Fibroblast of pulmonary artery (primary cell): ENCODE data around the gene KCNK17.

ENCODE experiments used
- DNase-seq: peaks from one replicate; pipeline ENCODE4 v3.0.0-alpha.2; 2010; ENCODE audit warnings: low read depth
- H3K4me3 ChIP-seq: replicated peaks from 2 replicates; pipeline ENCODE4 v1.5.1; 2011; ENCODE audit warnings: low read depth, mild to moderate bottlenecking, control low read depth, low read length, moderate library complexity
- CTCF ChIP-seq: IDR thresholded peaks from 2 replicates; pipeline ENCODE4 v1.5.1; 2011; ENCODE audit warnings: mild to moderate bottlenecking, control low read depth, low read length, inconsistent platforms; ENCODE audit errors: missing control alignments

Gene KCNK17

DNA sequence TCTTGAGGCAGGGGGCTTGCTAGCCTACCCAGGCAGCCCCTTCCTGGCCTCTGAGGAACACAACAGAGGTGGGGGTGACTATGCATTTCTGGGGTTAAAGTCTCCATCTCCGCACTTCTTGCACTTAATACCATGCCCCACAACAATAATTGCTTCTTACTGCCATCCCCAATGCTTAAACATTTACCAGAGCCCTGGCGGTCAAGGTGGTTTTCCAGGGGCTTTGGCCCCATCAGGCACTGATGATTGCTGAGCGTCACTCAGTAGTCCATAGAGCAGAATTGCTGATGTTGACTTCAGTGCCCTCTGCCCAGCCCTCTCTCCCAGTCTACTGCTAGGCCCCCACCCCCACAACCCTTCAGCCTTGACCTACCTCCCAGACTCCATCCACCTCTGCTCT lies 52.5 kb downstream of the KCNK17 start:
- TF ChIP-seq CTCF, result no peak
- no peak overlapping the region for H3K4me3 ChIP-seq
- DNase-seq, result no peak

- H3K4me3 ChIP-seq, result no peak overlapping the region
- TF ChIP-seq CTCF, result no peak
- DNase-seq, result no peak
Observed at GRCh38 chr6:39260953-39261352, 53.3 kb downstream of the KCNK17 start.

DNA sequence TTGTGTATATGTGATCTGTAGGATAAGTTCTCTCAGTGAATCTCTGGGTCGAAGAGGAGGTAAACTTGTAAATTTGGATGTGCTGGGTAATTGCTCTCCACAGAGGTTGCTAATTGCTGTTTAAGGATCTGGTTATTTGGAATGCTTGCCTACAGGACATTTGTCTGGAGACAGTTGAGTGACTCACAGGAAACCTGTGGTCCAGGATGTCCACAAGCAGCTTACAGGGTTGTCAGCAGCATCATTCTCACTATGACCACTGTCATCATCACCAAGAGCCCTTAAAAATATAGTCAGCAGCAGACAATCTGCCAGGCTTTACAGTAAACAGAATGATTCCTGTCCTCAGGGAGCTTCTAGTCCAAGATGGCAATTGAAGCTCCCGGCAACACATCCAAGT lies 53.8 kb downstream of the KCNK17 start:
- DNase-seq, result no peak
- no peak overlapping the region for H3K4me3 ChIP-seq
- no peak for TF ChIP-seq CTCF

DNA sequence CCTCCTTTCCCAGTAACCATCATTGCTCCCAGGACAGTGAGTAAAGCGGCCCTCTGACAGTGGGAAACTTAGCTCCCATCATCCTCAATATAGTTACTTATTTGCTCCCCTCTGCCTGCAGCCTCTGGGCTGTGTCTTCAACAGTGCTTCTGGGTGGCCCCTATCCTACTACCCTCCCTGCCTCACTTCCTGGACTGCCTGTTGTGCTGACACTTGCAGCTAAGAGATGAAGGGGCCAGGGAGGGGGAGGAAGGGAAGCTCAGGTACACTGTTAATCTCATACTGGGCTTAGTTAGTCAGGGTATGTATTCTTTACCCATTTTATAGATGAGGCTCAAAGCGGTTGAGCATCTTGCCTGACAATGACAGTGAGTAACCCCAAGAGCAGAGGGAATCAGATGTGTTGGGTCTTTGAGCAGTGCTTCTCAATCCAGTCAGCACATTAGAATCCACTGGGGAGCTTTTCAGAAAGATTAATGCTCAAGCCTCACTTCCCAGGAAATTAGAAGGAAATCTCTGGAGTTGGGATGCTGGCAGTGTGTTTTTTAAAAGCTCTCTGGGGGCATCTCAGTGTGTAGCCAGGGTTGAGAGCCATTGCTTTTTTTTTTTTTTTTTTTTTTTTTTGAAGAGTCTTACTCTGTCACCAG lies 57.8 kb downstream of the KCNK17 start:
- no peak for TF ChIP-seq CTCF
- no peak overlapping the region for H3K4me3 ChIP-seq
- DNase-seq, result no peak

- H3K4me3 ChIP-seq, result no peak overlapping the region
- no peak for DNase-seq
- TF ChIP-seq CTCF, result no peak
Observed at GRCh38 chr6:39254999-39255535, 59.2 kb downstream of the KCNK17 start.

GRCh38 chr6:39251406-39251805 lies 62.8 kb downstream of the KCNK17 start:
- no peak for DNase-seq
- no peak for TF ChIP-seq CTCF
- H3K4me3 ChIP-seq, result no peak overlapping the region

DNA sequence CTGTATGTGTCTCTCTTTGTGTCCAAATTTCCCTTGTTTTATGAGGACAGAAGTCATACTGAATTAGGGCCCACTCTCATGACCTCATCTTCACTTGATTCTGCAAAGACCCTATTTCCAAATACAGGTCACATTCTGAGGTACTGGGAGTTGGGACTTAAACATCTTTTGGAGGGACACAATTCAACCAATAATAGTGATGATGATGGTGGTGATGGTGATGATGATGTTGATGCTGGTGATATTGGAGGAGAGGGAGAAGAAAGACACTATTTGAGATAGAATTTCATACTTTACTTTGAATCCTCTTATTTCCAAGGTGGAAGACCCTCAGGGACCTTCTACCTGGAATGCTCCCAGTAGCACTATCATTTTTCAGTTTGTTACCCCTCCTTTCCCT lies 63.7 kb downstream of the KCNK17 start:
- TF ChIP-seq CTCF, result no peak
- H3K4me3 ChIP-seq, result no peak overlapping the region
- DNase-seq, result no peak
